ENCODE measurements around the gene ADTRP.
A peak's percentile ranks its signal among the peaks of the same experiment; 100 is the strongest.
"Not testable (repeated sequence)": the region's sequence is repeated elsewhere in the genome, so short reads cannot be mapped to it uniquely, and the experiment has no call there.

Gene ADTRP

DNA sequence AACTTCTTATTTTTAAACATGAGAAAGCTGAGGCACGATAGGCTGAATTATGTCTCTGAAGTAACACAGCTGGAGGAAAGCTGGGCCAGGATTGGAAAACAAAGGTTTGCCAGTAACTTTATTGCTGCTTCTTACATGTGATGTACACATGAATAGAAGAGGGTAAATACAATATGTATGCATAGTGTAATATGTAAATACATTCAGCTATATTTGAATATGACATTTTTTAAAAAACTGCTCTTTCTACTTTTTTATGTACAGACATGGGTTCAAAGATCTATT is 90.2 kb downstream of the ADTRP start:
- no peak for DNase-seq

DNA sequence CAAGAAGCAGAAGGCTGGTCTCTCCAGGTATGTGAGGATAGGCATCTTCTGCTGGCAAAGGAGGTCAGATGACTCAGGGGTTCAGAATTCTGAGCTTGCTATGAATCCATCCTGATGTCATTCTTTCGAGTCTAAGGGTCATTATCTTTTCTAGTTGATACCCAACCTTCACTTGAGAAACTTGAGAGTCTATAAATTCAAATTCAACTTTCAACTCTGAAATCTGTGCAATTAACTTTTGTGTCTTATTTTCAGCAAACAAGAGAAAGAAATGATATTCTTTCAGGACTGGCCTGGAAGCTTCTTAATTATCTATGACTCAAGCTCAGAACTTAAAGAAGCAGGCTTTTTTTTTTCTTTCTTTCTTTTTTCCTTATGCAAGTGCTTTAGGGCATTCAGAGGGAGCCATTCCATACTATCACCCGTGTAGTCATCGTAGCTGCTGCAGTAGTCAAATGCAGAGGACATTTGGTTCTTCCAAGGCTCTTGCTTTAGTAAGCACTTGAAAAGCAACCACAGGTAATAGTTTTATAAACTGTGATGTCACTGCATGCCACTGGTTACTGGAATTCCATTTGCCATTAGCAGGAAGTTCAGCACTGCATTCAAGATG is 93.0 kb downstream of the ADTRP start:
- no peak for DNase-seq

DNA sequence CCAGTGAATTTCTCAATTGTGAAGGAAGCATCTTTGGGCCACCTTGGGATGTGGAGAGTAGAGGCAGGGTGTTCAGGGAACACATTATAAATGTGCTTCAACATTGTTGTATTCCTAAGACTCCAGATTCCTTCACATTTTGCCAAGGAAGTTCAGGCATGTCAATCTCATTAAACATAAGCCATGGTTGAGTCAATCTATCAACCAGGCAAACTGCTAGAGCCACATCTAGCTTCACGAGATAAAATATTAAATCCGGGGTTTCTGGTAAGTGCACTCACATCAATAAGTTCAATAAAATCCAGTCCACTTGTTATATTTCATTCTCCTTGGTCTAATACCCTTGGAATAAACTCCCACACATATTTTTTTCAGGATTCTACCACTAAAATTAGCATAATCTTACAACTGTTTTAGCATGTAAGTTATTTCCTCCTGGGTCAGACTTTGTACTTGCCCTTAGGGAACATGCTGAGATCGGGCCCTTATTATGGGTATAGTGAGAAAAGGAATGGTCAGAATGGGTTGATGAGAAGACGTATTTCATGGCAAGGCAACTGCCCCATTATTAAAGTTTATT is 93.6 kb downstream of the ADTRP start:
- DNase-seq: no peak

DNA sequence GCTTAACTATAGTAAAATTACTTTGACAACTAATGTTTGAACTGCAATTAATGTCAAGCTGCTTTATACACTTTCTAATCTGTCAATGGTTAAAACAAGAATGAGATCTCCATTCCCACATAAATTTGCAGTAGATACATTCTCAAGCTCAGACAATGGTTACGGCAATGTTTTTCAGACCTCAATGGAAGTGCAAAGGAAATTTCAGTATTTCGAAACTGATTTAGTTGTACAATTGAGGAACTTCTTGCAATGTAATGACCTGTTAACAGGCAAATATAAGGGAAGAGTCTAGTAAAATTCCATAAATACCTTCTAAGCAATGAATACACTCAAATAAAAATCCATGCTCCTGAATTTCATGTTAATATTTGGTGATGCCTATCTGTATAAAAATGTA is 94.7 kb downstream of the ADTRP start:
- DNase-seq: no peak

DNA sequence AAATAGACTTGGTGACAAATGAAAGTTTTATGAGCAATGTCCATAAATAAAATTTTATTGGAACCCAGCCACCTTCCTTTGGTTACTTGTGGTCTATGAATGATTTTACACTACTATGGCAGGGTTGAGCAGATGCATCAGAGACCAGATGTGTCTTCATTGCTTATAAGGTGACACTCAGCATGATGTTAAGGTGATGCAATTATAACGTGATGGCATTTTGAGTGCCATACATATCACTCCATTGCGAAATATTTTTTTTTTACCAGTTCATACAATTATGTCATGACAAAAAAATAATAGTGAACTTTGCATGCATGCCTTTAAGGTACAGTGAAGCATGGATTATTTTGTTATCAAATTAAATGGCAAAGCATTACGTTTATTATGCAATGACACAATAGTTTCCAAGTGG is 96.0 kb downstream of the ADTRP start:
- DNase-seq: no peak

DNA sequence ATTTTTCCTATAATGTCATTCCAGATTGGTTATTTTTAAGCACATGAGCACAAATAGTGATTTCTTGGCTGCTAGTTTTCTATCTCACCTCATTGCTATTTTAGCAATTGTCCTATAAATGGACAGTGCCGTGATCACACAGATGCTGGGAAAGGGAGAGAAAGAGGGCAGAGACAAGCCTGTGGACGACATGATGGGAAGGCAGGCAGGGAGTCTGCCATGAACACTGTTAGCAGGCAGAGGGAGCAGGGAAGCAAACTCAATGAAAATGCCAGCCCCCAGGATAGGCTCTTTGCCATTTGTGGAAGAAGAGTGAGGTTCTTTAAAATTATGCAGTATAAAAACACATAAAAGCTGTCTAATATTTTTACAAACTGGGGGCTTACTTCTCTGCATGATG is 96.8 kb downstream of the ADTRP start:
- no peak for DNase-seq

DNA sequence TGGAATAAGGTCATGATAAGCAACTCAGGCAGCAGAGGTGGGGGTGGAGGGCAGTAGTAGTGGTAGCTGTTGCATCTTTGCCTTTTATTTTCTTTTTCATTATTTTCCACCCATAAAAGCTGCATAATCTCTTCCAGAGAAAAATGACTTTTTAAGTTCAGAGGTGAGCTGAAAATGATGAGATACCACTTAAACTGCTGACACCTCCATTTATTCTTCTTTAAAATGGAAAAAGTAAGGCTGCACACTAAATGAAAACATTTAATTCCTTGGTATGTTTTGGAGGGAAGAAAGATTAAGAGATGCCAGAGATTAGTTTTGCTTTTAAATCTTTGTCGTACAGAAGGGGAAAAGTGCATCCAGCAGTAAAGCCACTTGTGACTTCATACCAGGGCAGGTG is 97.2 kb downstream of the ADTRP start:
- no peak for DNase-seq

DNA sequence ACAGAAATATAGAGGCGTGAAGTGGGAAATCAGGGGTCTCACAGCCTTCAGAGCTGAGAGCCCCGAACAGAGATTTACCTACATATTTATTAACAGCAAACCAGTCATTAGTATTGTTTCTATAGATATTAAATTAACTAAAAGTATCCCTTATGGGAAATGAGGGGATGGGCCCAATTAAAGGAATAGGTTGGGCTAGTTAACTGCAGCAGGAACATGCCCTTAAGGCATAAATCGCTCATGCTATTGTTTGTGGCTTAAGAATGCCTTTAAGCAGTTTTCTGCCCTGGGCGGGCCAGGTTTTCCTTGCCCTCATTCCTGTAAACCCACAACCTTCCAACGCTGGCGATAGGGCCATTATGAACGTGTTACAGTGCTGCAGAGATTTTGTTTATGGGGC is 98.1 kb downstream of the ADTRP start:
- DNase-seq: not testable (repeated sequence)

DNA sequence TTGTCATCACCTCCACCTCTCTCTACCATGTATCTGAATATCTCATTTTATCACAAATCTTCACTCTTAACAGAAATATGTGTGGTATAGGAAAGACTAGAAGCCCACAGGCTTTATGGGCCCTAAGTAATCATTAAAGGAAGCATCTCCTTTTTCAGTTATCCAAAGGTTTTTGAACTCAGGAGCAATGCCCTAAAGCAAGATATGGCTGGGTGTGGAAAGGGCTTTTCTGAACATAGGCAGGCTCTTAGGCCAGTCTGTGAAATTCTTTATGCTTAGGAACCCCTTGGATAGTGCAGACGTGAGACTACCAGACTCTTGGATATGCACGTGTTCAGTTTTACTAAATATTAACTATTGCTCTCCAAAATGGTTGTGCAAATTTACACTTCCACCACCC is 99.5 kb downstream of the ADTRP start:
- DNase-seq: no peak

DNA sequence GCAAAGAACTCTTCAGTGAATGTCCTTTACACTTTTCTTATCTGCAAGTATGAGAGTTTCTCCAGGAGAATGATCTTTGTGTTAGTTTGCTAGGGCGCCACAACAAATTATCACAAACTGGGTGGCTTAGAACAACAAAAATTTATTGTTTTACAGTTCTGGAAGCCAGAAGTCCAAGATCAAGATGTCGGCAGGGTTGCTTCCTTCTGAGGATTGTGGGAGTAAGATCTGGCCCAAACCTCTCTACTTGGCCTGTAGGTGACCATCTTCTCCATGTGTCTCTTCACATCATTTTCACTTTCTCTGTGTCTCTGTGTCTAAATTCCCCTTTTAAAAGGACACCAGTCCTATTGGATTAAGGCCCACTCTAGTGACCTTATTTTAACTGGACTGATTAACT is 103.0 kb downstream of the ADTRP start:
- peak; percentile 41 for DNase-seq

DNA sequence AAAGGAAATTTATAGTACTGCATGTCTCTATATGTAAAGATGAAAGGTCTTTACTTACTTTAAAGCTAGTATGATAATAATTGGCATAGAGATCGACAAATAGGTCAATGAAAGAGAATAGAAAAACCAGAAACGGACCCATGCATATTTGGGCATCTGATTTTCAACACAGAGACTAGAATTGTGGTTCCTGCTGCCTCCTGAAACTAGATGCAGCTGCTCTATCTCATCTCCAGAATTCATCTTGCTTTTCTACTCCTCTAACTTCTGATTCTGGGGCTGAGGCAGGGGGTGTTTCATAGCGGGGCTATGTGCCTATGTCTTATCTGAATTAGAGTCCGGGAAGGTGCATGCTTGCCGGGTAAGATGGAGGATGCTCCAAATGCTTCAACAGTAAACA is 105.9 kb downstream of the ADTRP start:
- no peak for DNase-seq

DNA sequence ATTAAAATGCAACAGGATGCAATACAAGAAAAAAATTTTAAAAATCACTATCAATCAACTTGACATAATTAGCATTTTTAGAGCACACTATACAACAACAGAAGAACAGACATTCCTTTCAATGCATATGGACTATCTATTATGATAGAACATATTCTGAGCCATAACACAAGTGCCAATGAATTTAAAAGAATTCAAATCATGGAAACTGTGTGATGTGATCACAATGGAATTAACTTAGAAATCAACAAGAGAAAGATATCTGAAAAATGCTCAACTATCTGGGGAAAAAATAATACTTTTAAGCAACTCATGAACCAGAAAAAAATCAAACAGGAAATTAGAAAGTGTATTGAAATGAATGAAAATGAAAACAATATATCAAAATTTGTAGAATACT is 106.3 kb downstream of the ADTRP start:
- DNase-seq: no peak

DNA sequence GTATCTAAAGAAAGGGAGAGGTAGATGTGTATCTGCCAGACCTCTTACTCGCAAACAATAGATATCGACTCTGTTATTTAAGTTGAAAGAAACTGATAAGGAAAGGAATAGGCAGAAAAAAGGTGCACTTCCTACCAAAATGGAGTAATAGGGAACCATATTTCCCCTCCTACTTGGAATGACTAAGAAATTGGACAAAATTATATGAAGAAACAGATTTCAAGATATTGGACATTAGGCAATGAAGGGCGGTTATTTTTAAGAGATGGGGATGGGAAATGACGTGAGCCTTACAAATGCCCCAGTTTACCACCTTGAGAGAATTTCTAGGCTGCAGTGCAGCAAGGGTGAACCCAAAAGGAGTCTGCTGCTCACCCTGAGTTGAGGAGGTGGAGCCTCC is 108.9 kb downstream of the ADTRP start:
- DNase-seq: no peak

DNA sequence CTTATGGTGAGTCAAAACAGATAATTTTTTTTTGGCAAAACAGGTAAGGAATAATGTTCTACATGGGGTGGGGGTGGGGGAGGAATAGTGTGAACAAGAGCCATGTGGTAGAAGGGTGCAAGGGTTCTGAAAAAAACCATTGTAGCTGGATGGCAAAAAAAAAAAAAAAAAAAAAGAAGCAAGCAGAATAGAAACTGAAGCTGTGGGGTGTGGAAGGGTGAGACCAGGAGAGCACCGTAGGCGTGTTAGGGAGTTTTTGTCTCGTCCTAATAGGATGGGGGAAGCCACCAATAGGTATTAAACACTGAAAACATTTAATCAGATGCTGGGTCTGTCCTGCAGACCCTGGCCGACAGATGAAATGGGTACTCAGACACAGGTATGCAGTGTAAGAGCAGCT is 110.1 kb downstream of the ADTRP start:
- DNase-seq: no peak

DNA sequence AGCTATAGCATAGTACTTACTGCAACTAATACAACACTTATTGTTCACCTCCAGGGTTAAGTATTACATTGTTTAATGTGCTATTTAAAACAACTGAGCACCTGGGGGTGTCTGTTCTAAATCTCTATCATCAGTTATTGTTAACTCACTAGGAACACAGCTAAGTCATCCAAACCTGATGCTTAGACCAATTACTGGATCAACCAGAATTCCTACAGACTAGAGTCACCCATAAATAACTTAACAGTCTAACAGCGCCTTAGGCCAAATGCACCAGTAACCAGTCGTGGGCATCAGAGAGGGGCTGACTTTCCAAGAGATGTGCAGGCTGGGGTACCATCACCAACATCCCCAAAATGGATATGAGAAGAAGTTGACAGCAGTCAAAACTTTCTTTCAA is 110.7 kb downstream of the ADTRP start:
- no peak for DNase-seq

DNA sequence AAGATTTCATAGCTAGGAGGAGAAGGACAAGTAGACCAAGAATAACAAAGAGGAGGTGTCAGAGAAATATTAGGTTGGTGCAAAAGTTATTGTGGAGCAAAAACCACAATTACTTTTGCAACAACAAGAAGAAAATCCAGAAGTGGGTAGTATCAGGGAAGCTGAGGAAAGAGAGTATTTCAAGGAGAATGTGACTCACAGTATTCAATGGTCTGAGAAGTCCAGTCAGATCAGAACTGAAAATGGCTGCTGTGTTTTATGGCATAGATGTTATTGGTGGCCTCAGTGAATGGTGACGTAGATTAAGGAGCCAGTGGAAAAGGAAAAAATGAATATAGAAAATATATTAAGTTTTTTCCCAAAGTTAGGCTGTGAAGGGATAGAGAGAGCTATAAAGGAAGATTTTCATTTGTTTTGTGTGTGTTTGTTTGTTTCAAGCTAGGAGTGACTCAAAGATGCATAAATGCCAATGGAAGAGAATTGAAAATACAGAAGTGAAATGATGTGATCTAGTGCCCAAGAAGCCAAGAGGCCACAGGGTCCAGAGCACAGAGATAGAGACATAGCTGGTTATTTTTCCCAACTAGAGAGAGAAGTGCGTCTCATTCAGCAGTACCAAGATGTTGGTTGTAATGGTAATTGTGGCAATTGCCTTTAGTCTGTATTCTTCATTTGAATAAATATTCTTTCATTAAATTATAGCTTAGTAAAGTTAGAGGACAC is 112.8 kb downstream of the ADTRP start:
- no peak for DNase-seq
